OCI-LY7 (cell line): ENCODE measurements around the gene PPM1H. TPM values are rescaled to one million over a fixed set of nuclear protein-coding genes. Genes with fewer than 3 reads are reported as not detected.

Source experiments
- BruUV-seq: library from RNA; stranded (reverse); fragments of 400-500 nt; replicated peaks from 2 replicates; lab custom pipeline; 2021; lab: Mats Ljungman, UMichigan
- CTCF ChIA-PET: fragments of 300-600 bp; sonication (Branson Sonifier 250); formaldehyde crosslinking; loops from one replicate; lab custom pipeline; 2022; ENCODE audit warnings: antibody characterized with exemption; ENCODE audit not compliant: unreplicated experiment; lab: Charles Lee
- POLR2A ChIA-PET: fragments of 300-600 bp; sonication (Branson Sonifier 250); formaldehyde crosslinking; loops from one replicate; lab custom pipeline; 2022; ENCODE audit warnings: antibody characterized with exemption; lab: Charles Lee
- DNase-seq: peaks from one replicate; pipeline ENCODE4 v3.0.0-alpha.2; 2015; ENCODE audit warnings: low spot score
- H2AFZ ChIP-seq: fragments of 200-600 bp; sonication (generic), shearing (Covaris generic); 2 replicates; pipeline ENCODE4 v1.6.1; 2014; ENCODE audit warnings: mild to moderate bottlenecking, antibody characterized with exemption, low read length, moderate library complexity
- H3K27ac ChIP-seq: fragments of 200-600 bp; sonication (generic); 2 replicates; pipeline ENCODE4 v1.5.1; 2014; ENCODE audit warnings: mixed run types, low read depth, mild to moderate bottlenecking, moderate library complexity, low read length, inconsistent platforms; ENCODE audit not compliant: poor library complexity, severe bottlenecking
- H3K36me3 ChIP-seq: fragments of 200-600 bp; sonication (generic); 2 replicates; pipeline ENCODE4 v1.6.1; 2014; ENCODE audit warnings: mild to moderate bottlenecking, antibody characterized with exemption, low read length, moderate library complexity, mixed read lengths; ENCODE audit not compliant: insufficient read depth
- H3K4me1 ChIP-seq: fragments of 200-600 bp; sonication (generic); 2 replicates; pipeline ENCODE4 v1.5.1; 2014; ENCODE audit warnings: mild to moderate bottlenecking, low read length; ENCODE audit not compliant: insufficient read depth, poor library complexity, severe bottlenecking
- H3K4me2 ChIP-seq: fragments of 200-600 bp; sonication (generic); 2 replicates; pipeline ENCODE4 v1.6.1; 2014; ENCODE audit warnings: mild to moderate bottlenecking, low read length
- H3K4me3 ChIP-seq: fragments of 200-600 bp; sonication (generic); 2 replicates; pipeline ENCODE4 v1.5.1; 2014; ENCODE audit warnings: mild to moderate bottlenecking, low read depth, low read length; ENCODE audit not compliant: poor library complexity, severe bottlenecking
- H3K79me2 ChIP-seq: fragments of 200-600 bp; sonication (generic); 2 replicates; pipeline ENCODE4 v1.6.1; 2016; ENCODE audit warnings: low read depth, mild to moderate bottlenecking, low read length, moderate library complexity, mixed read lengths; ENCODE audit not compliant: insufficient read depth
- H3K9me2 ChIP-seq: fragments of 200-600 bp; sonication (generic); 2 replicates; pipeline ENCODE4 v1.6.1; 2016; ENCODE audit warnings: mild to moderate bottlenecking, low read length, mixed read lengths; ENCODE audit not compliant: insufficient read depth
- H3K9me3 ChIP-seq: fragments of 200-600 bp; sonication (generic); 2 replicates; pipeline ENCODE4 v1.6.1; 2014; ENCODE audit warnings: mild to moderate bottlenecking, mixed run types, low read length, mixed read lengths
- H4K20me1 ChIP-seq: fragments of 200-600 bp; sonication (generic); 2 replicates; pipeline ENCODE4 v1.6.1; 2014; ENCODE audit warnings: mild to moderate bottlenecking, antibody characterized with exemption, low read length, moderate library complexity, mixed read lengths; ENCODE audit not compliant: insufficient read depth
- EZH2phosphoT487 ChIP-seq: fragments of 200-600 bp; sonication (generic); IDR thresholded peaks from 2 replicates; pipeline ENCODE4 v1.6.1; 2018; ENCODE audit warnings: low read depth, borderline replicate concordance, mild to moderate bottlenecking, mixed run types, antibody characterized with exemption, low read length, moderate library complexity, mixed read lengths
- intact Hi-C: fragments of 100-400 bp; cut with micrococcal nuclease; formaldehyde crosslinking; loops from one replicate; pipeline ENCODE4 v1.10.0; 2022; ENCODE audit not compliant: unreplicated experiment
- total RNA-seq, 2 experiments: library from RNA; depleted of rRNA in 1 of 2; stranded (reverse); fragments of >200 nt in 1 of 2; shearing (Covaris generic) in 1 of 2; gene quantifications; 2 replicates each; pipeline ENCODE4 v1.2.3, GENCODE V29; 2014 to 2022
- TF ChIP-seq, protein P1 (sequence below): fragments of 200-600 bp; sonication (generic); conservative IDR thresholded peaks from 2 replicates; pipeline ENCODE4 v1.5.1; 2014; ENCODE audit warnings: mild to moderate bottlenecking, antibody characterized with exemption, low read length, moderate library complexity, mixed read lengths

Gene PPM1H
- total RNA-seq, 2 experiments from 2014 or later, result 2.0 to 3.4 TPM

DNA sequence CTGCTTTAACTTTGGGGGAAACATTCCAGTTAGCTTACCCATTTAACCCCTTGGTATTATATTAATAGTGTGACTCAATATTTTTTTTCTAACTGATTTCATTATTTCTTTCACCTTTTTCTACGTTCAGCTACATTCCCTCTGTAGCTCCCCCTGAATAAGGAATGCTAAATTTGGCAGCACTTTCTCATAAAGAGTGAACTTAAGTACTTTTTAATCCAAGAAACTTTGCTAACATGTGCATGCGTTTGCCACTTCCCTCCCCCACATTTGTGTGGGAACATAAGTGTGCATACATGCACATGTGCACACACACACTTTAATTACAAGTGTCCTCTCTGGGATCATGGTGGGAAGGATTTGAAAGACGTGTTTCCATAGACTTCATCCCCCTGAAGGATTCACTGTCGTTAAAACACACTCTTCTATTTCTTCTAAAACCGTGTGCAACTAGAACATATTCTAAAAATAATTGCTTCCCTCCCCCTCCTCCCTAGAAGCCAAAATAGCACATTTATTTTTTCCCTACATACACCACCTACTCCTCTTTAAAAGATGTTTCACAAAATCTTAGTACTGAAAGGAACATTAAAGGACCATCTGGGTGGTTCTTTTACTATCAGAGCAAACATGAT lies 142.6 kb downstream of the PPM1H start:
- CTCF ChIA-PET, result no interaction called here
- no peaks in the 10 kb centered on the region for H3K4me1 ChIP-seq
- no TSS peak for BruUV-seq
- H4K20me1 ChIP-seq, result no peaks in the 10 kb centered on the region
- H3K4me2 ChIP-seq, result no peak overlapping the region
- DNase-seq, result no peak
- intact Hi-C loops, result loop anchor here (5.0 kb wide), 1 partner anchor 190 kb away; no protein-coding TSS in a partner anchor
- no peaks in the 10 kb centered on the region for H3K36me3 ChIP-seq
- POLR2A ChIA-PET, result interaction anchor here (1.0 kb wide), 1 partner anchor 139 kb away, joined by 3 read pairs; no protein-coding TSS in a partner anchor
- H3K27ac ChIP-seq, result no peak overlapping the region
- H2AFZ ChIP-seq, result no peak overlapping the region
- H3K9me3 ChIP-seq, result no peaks in the 10 kb centered on the region
- H3K9me2 ChIP-seq, result no peaks in the 10 kb centered on the region
- no peak overlapping the region for H3K4me3 ChIP-seq
- H3K79me2 ChIP-seq, result no peaks in the 10 kb centered on the region
- TF ChIP-seq, protein P1, sequence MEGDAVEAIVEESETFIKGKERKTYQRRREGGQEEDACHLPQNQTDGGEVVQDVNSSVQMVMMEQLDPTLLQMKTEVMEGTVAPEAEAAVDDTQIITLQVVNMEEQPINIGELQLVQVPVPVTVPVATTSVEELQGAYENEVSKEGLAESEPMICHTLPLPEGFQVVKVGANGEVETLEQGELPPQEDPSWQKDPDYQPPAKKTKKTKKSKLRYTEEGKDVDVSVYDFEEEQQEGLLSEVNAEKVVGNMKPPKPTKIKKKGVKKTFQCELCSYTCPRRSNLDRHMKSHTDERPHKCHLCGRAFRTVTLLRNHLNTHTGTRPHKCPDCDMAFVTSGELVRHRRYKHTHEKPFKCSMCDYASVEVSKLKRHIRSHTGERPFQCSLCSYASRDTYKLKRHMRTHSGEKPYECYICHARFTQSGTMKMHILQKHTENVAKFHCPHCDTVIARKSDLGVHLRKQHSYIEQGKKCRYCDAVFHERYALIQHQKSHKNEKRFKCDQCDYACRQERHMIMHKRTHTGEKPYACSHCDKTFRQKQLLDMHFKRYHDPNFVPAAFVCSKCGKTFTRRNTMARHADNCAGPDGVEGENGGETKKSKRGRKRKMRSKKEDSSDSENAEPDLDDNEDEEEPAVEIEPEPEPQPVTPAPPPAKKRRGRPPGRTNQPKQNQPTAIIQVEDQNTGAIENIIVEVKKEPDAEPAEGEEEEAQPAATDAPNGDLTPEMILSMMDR, result no peak
- TF ChIP-seq EZH2phosphoT487, result no peak

DNA sequence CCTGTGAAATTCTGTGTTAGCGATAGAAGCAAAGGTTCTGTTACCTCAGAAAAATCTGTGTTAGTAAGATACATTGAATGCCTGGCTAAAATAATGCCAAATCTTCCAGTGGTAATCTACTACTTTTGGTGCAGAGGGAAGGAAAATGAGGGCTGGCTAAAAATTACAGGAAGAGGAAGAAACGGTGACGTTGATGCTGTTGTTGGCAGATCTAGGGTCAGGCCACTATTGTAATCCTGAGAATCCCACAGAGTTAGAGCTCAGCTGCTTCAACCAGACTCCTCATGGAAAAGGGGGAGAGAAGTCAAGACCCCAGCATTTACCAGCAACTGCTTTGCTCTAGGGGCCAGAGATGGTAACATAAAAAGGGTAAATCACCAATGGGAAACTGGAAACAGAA lies 145.1 kb downstream of the PPM1H start:
- CTCF ChIA-PET, result no interaction called here

More for the DNA sequence above, 145.1 kb downstream of the PPM1H start:
- no peaks in the 10 kb centered on the region for H4K20me1 ChIP-seq
- no peak overlapping the region for H2AFZ ChIP-seq
- H3K9me2 ChIP-seq, result no peaks in the 10 kb centered on the region
- POLR2A ChIA-PET, result interaction anchor here (1.1 kb wide), 1 partner anchor 187 kb away, joined by 3 read pairs; no protein-coding TSS in a partner anchor
- DNase-seq, result no peak
- H3K4me3 ChIP-seq, result no peak overlapping the region
- H3K36me3 ChIP-seq, result no peaks in the 10 kb centered on the region
- TF ChIP-seq, protein P1, result no peak
- TF ChIP-seq EZH2phosphoT487, result no peak
- H3K27ac ChIP-seq, result no peak overlapping the region
- no peaks in the 10 kb centered on the region for H3K4me1 ChIP-seq
- no TSS peak for BruUV-seq
- H3K4me2 ChIP-seq, result no peak overlapping the region
- no peaks in the 10 kb centered on the region for H3K79me2 ChIP-seq
- intact Hi-C loops, result loop anchor here (5.0 kb wide), 1 partner anchor 188 kb away; no protein-coding TSS in a partner anchor
- no peaks in the 10 kb centered on the region for H3K9me3 ChIP-seq
